GM23338 (cell line): ENCODE measurements around the gene MAD1L1. TPM values are rescaled to one million over a fixed set of nuclear protein-coding genes. Genes with fewer than 3 reads are reported as not detected.

ENCODE experiments used
- ATAC-seq: fragments of 200-7000 bp; cut with Tn5 transposase; 3 replicates; pipeline ENCODE4 v1.9.1; 2020
- DNase-seq: peaks from one replicate; pipeline ENCODE4 v3.0.0-alpha.2; 2015; ENCODE audit warnings: low spot score
- H2AFZ ChIP-seq: fragments of 200-600 bp; sonication (generic); 2 replicates; pipeline ENCODE4 v1.8.0; 2016; ENCODE audit warnings: antibody characterized with exemption, mild to moderate bottlenecking, moderate library complexity
- H3F3A ChIP-seq: fragments of 200-600 bp; sonication (generic); replicated peaks from 2 replicates; pipeline ENCODE4 v1.8.0; 2017; ENCODE audit warnings: antibody characterized with exemption, mixed run types, low read depth
- H3K27ac ChIP-seq: fragments of 200-600 bp; sonication (generic); 2 replicates; pipeline ENCODE4 v1.6.1; 2016; ENCODE audit warnings: low read depth
- H3K27me3 ChIP-seq: fragments of 200-600 bp; sonication (generic); 2 replicates; pipeline ENCODE4 v1.8.0; 2016; ENCODE audit warnings: mild to moderate bottlenecking, mixed run types, moderate library complexity; ENCODE audit not compliant: insufficient read depth
- H3K36me3 ChIP-seq: fragments of 200-600 bp; sonication (generic); 2 replicates; pipeline ENCODE4 v1.8.0; 2016; ENCODE audit warnings: mild to moderate bottlenecking; ENCODE audit not compliant: insufficient read depth
- H3K4me1 ChIP-seq: fragments of 200-600 bp; sonication (generic); 2 replicates; pipeline ENCODE4 v1.8.0; 2016; ENCODE audit warnings: mild to moderate bottlenecking, moderate library complexity; ENCODE audit not compliant: insufficient read depth
- H3K4me2 ChIP-seq: fragments of 200-600 bp; sonication (generic); 2 replicates; pipeline ENCODE4 v1.7.1; 2017; ENCODE audit warnings: mixed run types
- H3K4me3 ChIP-seq: fragments of 200-600 bp; sonication (generic); 2 replicates; pipeline ENCODE4 v1.6.1; 2016; ENCODE audit warnings: mixed run types
- H3K79me2 ChIP-seq: fragments of 200-600 bp; sonication (generic); replicated peaks from 2 replicates; pipeline ENCODE4 v1.8.0; 2017; ENCODE audit warnings: mild to moderate bottlenecking; ENCODE audit not compliant: insufficient read depth
- H3K9me2 ChIP-seq: fragments of 200-600 bp; sonication (generic); 2 replicates; pipeline ENCODE4 v1.8.0; 2017; ENCODE audit not compliant: insufficient read depth
- H4K20me1 ChIP-seq: fragments of 200-600 bp; sonication (generic); replicated peaks from 2 replicates; pipeline ENCODE4 v1.8.0; 2017; ENCODE audit warnings: mild to moderate bottlenecking; ENCODE audit not compliant: insufficient read depth
- H3K27ac Mint-ChIP-seq: 2 replicates; pipeline ENCODE4 v1.8.0; 2020; ENCODE audit warnings: inconsistent platforms, mild to moderate bottlenecking, moderate library complexity, mixed read lengths
- H3K27me3 Mint-ChIP-seq: 3 replicates; pipeline ENCODE4 v1.8.0; 2022; ENCODE audit warnings: low read depth, mild to moderate bottlenecking, moderate library complexity, mixed read lengths, inconsistent platforms; ENCODE audit not compliant: insufficient read depth, poor library complexity
- H3K36me3 Mint-ChIP-seq: 3 replicates; pipeline ENCODE4 v1.8.0; 2021; ENCODE audit warnings: low read depth, mild to moderate bottlenecking, inconsistent platforms, moderate library complexity, mixed read lengths
- H3K4me1 Mint-ChIP-seq: 3 replicates; pipeline ENCODE4 v1.8.0; 2020; ENCODE audit warnings: mild to moderate bottlenecking, inconsistent platforms, mixed read lengths
- H3K4me3 Mint-ChIP-seq: 3 replicates; pipeline ENCODE4 v1.8.0; 2021; ENCODE audit warnings: moderate library complexity, mild to moderate bottlenecking, inconsistent platforms, mixed read lengths
- H3K9me3 Mint-ChIP-seq: 3 replicates; pipeline ENCODE4 v1.8.0; 2020; ENCODE audit warnings: moderate library complexity, mild to moderate bottlenecking, inconsistent platforms, mixed read lengths
- CTCF ChIP-seq, 2 experiments: fragments of 200-600 bp in 1 of 2; sonication (generic) in 1 of 2; conservative IDR thresholded peaks; 2 replicates each; pipeline versions ENCODE4 v1.5.1 to v1.6.1; 2016 to 2017; ENCODE audit warnings: antibody characterized with exemption in 2 of 2, low read depth in 2 of 2, mild to moderate bottlenecking in 2 of 2, moderate library complexity in 1 of 2
- EZH2 ChIP-seq: fragments of 200-600 bp; sonication (generic); IDR thresholded peaks from one replicate; pipeline ENCODE4 v1.8.0; 2017; ENCODE audit warnings: antibody characterized with exemption, mild to moderate bottlenecking, low read depth; ENCODE audit not compliant: unreplicated experiment
- NANOG ChIP-seq: IDR thresholded peaks from 2 replicates; pipeline ENCODE4 v1.6.1; 2016; ENCODE audit warnings: antibody characterized with exemption, borderline replicate concordance
- POLR2AphosphoS5 ChIP-seq: IDR thresholded peaks from 2 replicates; pipeline ENCODE4 v1.6.1; 2016; ENCODE audit warnings: antibody characterized with exemption, low read depth
- ZNF331 ChIP-seq: fragments of 250-450 bp; sonication (Bioruptor Pico); IDR thresholded peaks from 2 replicates; pipeline ENCODE4 v1.5.0; 2020; ENCODE audit warnings: low read depth, mild to moderate bottlenecking, moderate library complexity
- ZNF462 ChIP-seq: fragments of 250-450 bp; sonication (Bioruptor Pico); IDR thresholded peaks from 2 replicates; pipeline ENCODE4 v1.5.0; 2020; ENCODE audit warnings: mild to moderate bottlenecking, moderate library complexity
- polyA plus RNA-seq: library from polyadenylated mRNA; unstranded; fragments of >200 nt; fragmentation: Nextera tagmentation; extraction: Ambion mirVana; gene quantifications from 2 replicates; pipeline ENCODE4 v1.2.1, GENCODE V29; 2016
- total RNA-seq: library from RNA; depleted of rRNA; stranded (reverse); fragments of >200 nt; shearing (Covaris generic); gene quantifications from 2 replicates; pipeline ENCODE4 v1.2.3, GENCODE V29; 2014

The MAD1L1 gene
- total and polyA plus RNA-seq, 2 experiments from 2014 or later, result 40.3 to 59.3 TPM

- no peak overlapping the region for H3K4me2 ChIP-seq
- no peak for TF ChIP-seq ZNF462
- TF ChIP-seq CTCF (conservative IDR thresholded peaks at IDR 0.05; ENCODE audit: low read depth in 2 of 2), result no peak
- no peak for TF ChIP-seq POLR2AphosphoS5
- TF ChIP-seq EZH2, result no peak
- TF ChIP-seq ZNF331 (CRISPR knock-in tag), result no peak
- no peak for TF ChIP-seq NANOG
- H3K4me3 Mint-ChIP-seq, result no peak overlapping the region
- H3K36me3 Mint-ChIP-seq, result peaks cover 14% of the 10 kb centered on the region; the same call in 2 of the 3 replicates
- DNase-seq, result no peak
- no peak overlapping the region for H3K4me3 ChIP-seq
- no peak overlapping the region for H3K27ac Mint-ChIP-seq
- H3K27me3 ChIP-seq, result no peaks in the 10 kb centered on the region
- no peaks in the 10 kb centered on the region for H3K4me1 ChIP-seq
- H3K27me3 Mint-ChIP-seq, result peaks cover 9% of the 10 kb centered on the region
- ATAC-seq, result no peak
- H3K27ac ChIP-seq, result no peak overlapping the region
- H3K9me2 ChIP-seq, result no peaks in the 10 kb centered on the region
- peaks cover 4% of the 10 kb centered on the region; the same call in 1 of the 2 replicates for H4K20me1 ChIP-seq
- H3K36me3 ChIP-seq, result peaks cover 5% of the 10 kb centered on the region
- H3K4me1 Mint-ChIP-seq, result no peaks in the 10 kb centered on the region; the same call in 2 of the 3 replicates
- H2AFZ ChIP-seq, result no peak overlapping the region
- peaks cover 13% of the 10 kb centered on the region for H3K9me3 Mint-ChIP-seq
- no peaks in the 10 kb centered on the region for H3F3A ChIP-seq
- peaks cover 16% of the 10 kb centered on the region for H3K79me2 ChIP-seq
Measured at GRCh38 chr7:2024567-2024918, 208.2 kb downstream of the MAD1L1 start.
